Measurements from ENCODE around the gene PHF21B. TPM values are rescaled to one million over a fixed set of nuclear protein-coding genes. Genes with fewer than 3 reads are reported as not detected.

PHF21B gene
- polyA plus RNA-seq, 1 experiment = 0.01 TPM

DNA sequence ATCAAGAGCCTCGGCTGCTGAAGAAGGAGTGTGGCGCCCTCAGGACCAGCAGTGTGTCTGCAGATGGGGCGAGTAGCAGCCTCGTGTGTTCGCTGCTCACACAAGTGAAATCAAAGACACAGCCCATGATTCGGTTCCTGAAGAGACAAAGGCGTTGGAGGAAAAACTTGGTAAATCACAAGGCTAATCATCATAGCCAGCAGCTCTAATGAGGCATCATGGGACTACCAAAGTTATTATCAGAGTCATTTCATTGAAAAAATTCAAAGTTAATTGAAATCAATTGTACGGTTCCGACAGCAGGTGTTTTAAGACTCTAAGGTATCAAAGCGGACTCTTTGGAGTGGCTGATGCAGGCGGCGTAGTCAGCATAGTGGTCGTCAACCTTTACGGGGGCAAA lies 9.5 kb downstream of the PHF21B start:
- Histone ChIP-seq H3K27me3 (ENCODE audit: control insufficient read depth, insufficient read depth, low read length) (peaks cover 12% of the 10 kb centered on the region), H3K4me3 (ENCODE audit: low read depth, low read length) (no peak overlapping the region), H3K36me3 (ENCODE audit: control insufficient read depth, insufficient read depth, low read length) (no peaks in the 10 kb centered on the region)
- DNase-seq (ENCODE audit: low read depth) = no peak
- TF ChIP-seq, protein P1, sequence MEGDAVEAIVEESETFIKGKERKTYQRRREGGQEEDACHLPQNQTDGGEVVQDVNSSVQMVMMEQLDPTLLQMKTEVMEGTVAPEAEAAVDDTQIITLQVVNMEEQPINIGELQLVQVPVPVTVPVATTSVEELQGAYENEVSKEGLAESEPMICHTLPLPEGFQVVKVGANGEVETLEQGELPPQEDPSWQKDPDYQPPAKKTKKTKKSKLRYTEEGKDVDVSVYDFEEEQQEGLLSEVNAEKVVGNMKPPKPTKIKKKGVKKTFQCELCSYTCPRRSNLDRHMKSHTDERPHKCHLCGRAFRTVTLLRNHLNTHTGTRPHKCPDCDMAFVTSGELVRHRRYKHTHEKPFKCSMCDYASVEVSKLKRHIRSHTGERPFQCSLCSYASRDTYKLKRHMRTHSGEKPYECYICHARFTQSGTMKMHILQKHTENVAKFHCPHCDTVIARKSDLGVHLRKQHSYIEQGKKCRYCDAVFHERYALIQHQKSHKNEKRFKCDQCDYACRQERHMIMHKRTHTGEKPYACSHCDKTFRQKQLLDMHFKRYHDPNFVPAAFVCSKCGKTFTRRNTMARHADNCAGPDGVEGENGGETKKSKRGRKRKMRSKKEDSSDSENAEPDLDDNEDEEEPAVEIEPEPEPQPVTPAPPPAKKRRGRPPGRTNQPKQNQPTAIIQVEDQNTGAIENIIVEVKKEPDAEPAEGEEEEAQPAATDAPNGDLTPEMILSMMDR (IDR thresholded peaks at IDR 0.05; ENCODE audit: insufficient read depth, low read depth, low read length) = no peak
- ChIA-PET CTCF (no interaction called here), POLR2A (no interaction called here)

- TF ChIP-seq, protein P1 (IDR thresholded peaks at IDR 0.05; ENCODE audit: insufficient read depth, low read depth, low read length) = no peak
- Histone ChIP-seq H3K4me3 (ENCODE audit: low read depth, low read length) (no peak overlapping the region), H3K27me3 (ENCODE audit: control insufficient read depth, insufficient read depth, low read length) (peaks cover 10% of the 10 kb centered on the region), H3K36me3 (ENCODE audit: control insufficient read depth, insufficient read depth, low read length) (no peaks in the 10 kb centered on the region)
- POLR2A ChIA-PET = no interaction called here
- no peak for DNase-seq (ENCODE audit: low read depth)
- CTCF ChIA-PET = no interaction called here
These were observed 10.1 kb downstream of the PHF21B start for GRCh38 chr22:44999687-45000086.

- no peak for DNase-seq (ENCODE audit: low read depth)
- POLR2A ChIA-PET = no interaction called here
These were observed 10.6 kb downstream of the PHF21B start for GRCh38 chr22:44999231-44999630.

DNA sequence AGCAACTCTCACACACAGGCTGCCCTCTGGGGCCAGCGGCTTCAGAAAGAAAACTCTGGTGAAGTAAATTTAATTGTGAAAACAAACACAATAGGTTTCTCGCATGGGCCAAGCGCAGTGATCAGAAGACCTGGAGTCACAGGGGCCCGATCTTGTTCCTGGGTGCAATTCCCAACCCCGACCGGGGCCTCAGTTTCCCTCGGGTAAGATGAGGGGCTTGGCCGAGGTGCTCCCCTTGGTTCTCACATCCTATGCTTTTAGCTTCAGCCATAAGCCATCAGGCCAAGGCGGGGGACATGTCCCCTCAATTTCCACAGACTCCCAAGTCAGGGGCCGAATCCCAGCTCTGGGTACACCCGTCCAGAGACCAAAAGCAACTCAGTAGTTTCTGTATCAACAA lies 11.5 kb downstream of the PHF21B start:
- H3K4me3 ChIP-seq (ENCODE audit: low read depth, low read length) = no peak overlapping the region
- DNase-seq (ENCODE audit: low read depth) = no peak
- CTCF ChIA-PET = no interaction called here
- peaks cover 3% of the 10 kb centered on the region for H3K27me3 ChIP-seq (ENCODE audit: control insufficient read depth, insufficient read depth, low read length)
- POLR2A ChIA-PET = no interaction called here
- TF ChIP-seq, protein P1 (IDR thresholded peaks at IDR 0.05; ENCODE audit: insufficient read depth, low read depth, low read length) = no peak
- no peaks in the 10 kb centered on the region for H3K36me3 ChIP-seq (ENCODE audit: control insufficient read depth, insufficient read depth, low read length)

More at GRCh38 chr22:44999231-44999630, 10.6 kb downstream of the PHF21B start:
- Histone ChIP-seq H3K27me3 (ENCODE audit: control insufficient read depth, insufficient read depth, low read length) (peaks cover 6% of the 10 kb centered on the region), H3K36me3 (ENCODE audit: control insufficient read depth, insufficient read depth, low read length) (no peaks in the 10 kb centered on the region), H3K4me3 (ENCODE audit: low read depth, low read length) (no peak overlapping the region)
- TF ChIP-seq, protein P1 (IDR thresholded peaks at IDR 0.05; ENCODE audit: insufficient read depth, low read depth, low read length) = no peak
- CTCF ChIA-PET = no interaction called here

GRCh38 chr22:44997060-44997459 lies 12.7 kb downstream of the PHF21B start:
- H3K27me3 ChIP-seq (ENCODE audit: control insufficient read depth, insufficient read depth, low read length) = peaks cover 3% of the 10 kb centered on the region
- H3K4me3 ChIP-seq (ENCODE audit: low read depth, low read length) = no peak overlapping the region

More at GRCh38 chr22:44997060-44997459, 12.7 kb downstream of the PHF21B start:
- TF ChIP-seq, protein P1 (IDR thresholded peaks at IDR 0.05; ENCODE audit: insufficient read depth, low read depth, low read length) = no peak
- DNase-seq (ENCODE audit: low read depth) = no peak
- CTCF ChIA-PET = no interaction called here
- no peaks in the 10 kb centered on the region for H3K36me3 ChIP-seq (ENCODE audit: control insufficient read depth, insufficient read depth, low read length)
- POLR2A ChIA-PET = no interaction called here

Measured in BJ (cell line).